OCI-LY7 (cell line): ENCODE data around the gene FBXO44. TPM values are rescaled to one million over a fixed set of nuclear protein-coding genes. Genes with fewer than 3 reads are reported as not detected.

Source experiments
- BruUV-seq: library from RNA; stranded (reverse); fragments of 400-500 nt; replicated peaks from 2 replicates; lab custom pipeline; 2021; lab: Mats Ljungman, UMichigan
- CTCF ChIA-PET: fragments of 300-600 bp; sonication (Branson Sonifier 250); formaldehyde crosslinking; loops from one replicate; lab custom pipeline; 2022; ENCODE audit warnings: antibody characterized with exemption; ENCODE audit not compliant: unreplicated experiment; lab: Charles Lee
- POLR2A ChIA-PET: fragments of 300-600 bp; sonication (Branson Sonifier 250); formaldehyde crosslinking; loops from one replicate; lab custom pipeline; 2022; ENCODE audit warnings: antibody characterized with exemption; lab: Charles Lee
- DNase-seq: peaks from one replicate; pipeline ENCODE4 v3.0.0-alpha.2; 2015; ENCODE audit warnings: low spot score
- H2AFZ ChIP-seq: fragments of 200-600 bp; sonication (generic), shearing (Covaris generic); 2 replicates; pipeline ENCODE4 v1.6.1; 2014; ENCODE audit warnings: mild to moderate bottlenecking, antibody characterized with exemption, low read length, moderate library complexity
- H3K27ac ChIP-seq: fragments of 200-600 bp; sonication (generic); 2 replicates; pipeline ENCODE4 v1.5.1; 2014; ENCODE audit warnings: mixed run types, low read depth, mild to moderate bottlenecking, moderate library complexity, low read length, inconsistent platforms; ENCODE audit not compliant: poor library complexity, severe bottlenecking
- H3K36me3 ChIP-seq: fragments of 200-600 bp; sonication (generic); 2 replicates; pipeline ENCODE4 v1.6.1; 2014; ENCODE audit warnings: mild to moderate bottlenecking, antibody characterized with exemption, low read length, moderate library complexity, mixed read lengths; ENCODE audit not compliant: insufficient read depth
- H3K4me1 ChIP-seq: fragments of 200-600 bp; sonication (generic); 2 replicates; pipeline ENCODE4 v1.5.1; 2014; ENCODE audit warnings: mild to moderate bottlenecking, low read length; ENCODE audit not compliant: insufficient read depth, poor library complexity, severe bottlenecking
- H3K4me2 ChIP-seq: fragments of 200-600 bp; sonication (generic); 2 replicates; pipeline ENCODE4 v1.6.1; 2014; ENCODE audit warnings: mild to moderate bottlenecking, low read length
- H3K4me3 ChIP-seq: fragments of 200-600 bp; sonication (generic); 2 replicates; pipeline ENCODE4 v1.5.1; 2014; ENCODE audit warnings: mild to moderate bottlenecking, low read depth, low read length; ENCODE audit not compliant: poor library complexity, severe bottlenecking
- H3K79me2 ChIP-seq: fragments of 200-600 bp; sonication (generic); 2 replicates; pipeline ENCODE4 v1.6.1; 2016; ENCODE audit warnings: low read depth, mild to moderate bottlenecking, low read length, moderate library complexity, mixed read lengths; ENCODE audit not compliant: insufficient read depth
- H3K9me2 ChIP-seq: fragments of 200-600 bp; sonication (generic); 2 replicates; pipeline ENCODE4 v1.6.1; 2016; ENCODE audit warnings: mild to moderate bottlenecking, low read length, mixed read lengths; ENCODE audit not compliant: insufficient read depth
- H3K9me3 ChIP-seq: fragments of 200-600 bp; sonication (generic); 2 replicates; pipeline ENCODE4 v1.6.1; 2014; ENCODE audit warnings: mild to moderate bottlenecking, mixed run types, low read length, mixed read lengths
- H4K20me1 ChIP-seq: fragments of 200-600 bp; sonication (generic); 2 replicates; pipeline ENCODE4 v1.6.1; 2014; ENCODE audit warnings: mild to moderate bottlenecking, antibody characterized with exemption, low read length, moderate library complexity, mixed read lengths; ENCODE audit not compliant: insufficient read depth
- CTCF ChIP-seq: fragments of 200-600 bp; sonication (generic); conservative IDR thresholded peaks from 2 replicates; pipeline ENCODE4 v1.5.1; 2014; ENCODE audit warnings: mild to moderate bottlenecking, antibody characterized with exemption, low read length, moderate library complexity, mixed read lengths
- EZH2phosphoT487 ChIP-seq: fragments of 200-600 bp; sonication (generic); IDR thresholded peaks from 2 replicates; pipeline ENCODE4 v1.6.1; 2018; ENCODE audit warnings: low read depth, borderline replicate concordance, mild to moderate bottlenecking, mixed run types, antibody characterized with exemption, low read length, moderate library complexity, mixed read lengths
- intact Hi-C: fragments of 100-400 bp; cut with micrococcal nuclease; formaldehyde crosslinking; loops from one replicate; pipeline ENCODE4 v1.10.0; 2022; ENCODE audit not compliant: unreplicated experiment
- total RNA-seq, 2 experiments: library from RNA; depleted of rRNA in 1 of 2; stranded (reverse); fragments of >200 nt in 1 of 2; shearing (Covaris generic) in 1 of 2; gene quantifications; 2 replicates each; pipeline ENCODE4 v1.2.3, GENCODE V29; 2014 to 2022

The FBXO44 gene
- total RNA-seq, 2 experiments from 2014 or later, result 16.2 to 20.8 TPM

GRCh38 chr1:11651017-11651416 lies 3.7 kb upstream of the FBXO44 start:
- intact Hi-C loops, result loop anchor here (2.0 to 10.0 kb wide), 2 partner anchors 250 to 314 kb away; no protein-coding TSS in a partner anchor
- Histone ChIP-seq H3K79me2 (no peaks in the 10 kb centered on the region), H3K27ac (no peak overlapping the region), H3K4me2 (peak overlapping the region; percentile 51), H4K20me1 (no peaks in the 10 kb centered on the region), H2AFZ (peak overlapping the region; percentile 66; the same call in 1 of the 2 replicates), H3K4me3 (peak overlapping the region; percentile 33), H3K9me2 (no peaks in the 10 kb centered on the region), H3K36me3 (no peaks in the 10 kb centered on the region), H3K4me1 (peaks cover 26% of the 10 kb centered on the region), H3K9me3 (no peaks in the 10 kb centered on the region)
- no TSS peak for BruUV-seq
- ChIA-PET CTCF (interaction anchor here (1.0 kb wide), 1 partner anchor 69 kb away, joined by 3 read pairs; no protein-coding TSS in a partner anchor), POLR2A (interaction anchor here (0.5 to 0.6 kb wide), 2 partner anchors 43 to 166 kb away, joined by 3 read pairs; no protein-coding TSS in a partner anchor)
- no peak for TF ChIP-seq CTCF
- no peak for TF ChIP-seq EZH2phosphoT487
- no peak for DNase-seq

- TF ChIP-seq EZH2phosphoT487 (no peak), CTCF (no peak)
- Histone ChIP-seq H3K4me3 (no peak overlapping the region), H3K4me1 (peaks cover 26% of the 10 kb centered on the region), H3K9me2 (no peaks in the 10 kb centered on the region), H2AFZ (no peak overlapping the region), H3K27ac (no peak overlapping the region), H3K4me2 (no peak overlapping the region), H4K20me1 (no peaks in the 10 kb centered on the region), H3K79me2 (no peaks in the 10 kb centered on the region), H3K36me3 (peaks cover 7% of the 10 kb centered on the region; the same call in 1 of the 2 replicates), H3K9me3 (no peaks in the 10 kb centered on the region)
- DNase-seq, result no peak
- POLR2A ChIA-PET, result interaction anchor here (2.2 kb wide), 1 partner anchor 30 kb away, joined by 16 read pairs; the partner anchor contains the start of gene MAD2L2
- BruUV-seq, result no TSS peak
- intact Hi-C loops, result loop anchor here (10.0 kb wide), 1 partner anchor 313 kb away; no protein-coding TSS in a partner anchor
- CTCF ChIA-PET, result interaction anchor here (1.0 kb wide), 1 partner anchor 67 kb away, joined by 3 read pairs; no protein-coding TSS in a partner anchor
Observed at GRCh38 chr1:11652203-11652780, 2.4 kb upstream of the FBXO44 start.
